Fibroblast of skin of left quadriceps (primary cell): ENCODE results near the gene GALNT1.
A peak's percentile ranks its signal among the peaks of the same experiment; 100 is the strongest.

Source experiments
- DNase-seq, 2 experiments: peaks; one replicate each; pipeline ENCODE4 v3.0.0-alpha.2; 2013; ENCODE audit warnings: low read depth in 2 of 2

Gene GALNT1

DNA sequence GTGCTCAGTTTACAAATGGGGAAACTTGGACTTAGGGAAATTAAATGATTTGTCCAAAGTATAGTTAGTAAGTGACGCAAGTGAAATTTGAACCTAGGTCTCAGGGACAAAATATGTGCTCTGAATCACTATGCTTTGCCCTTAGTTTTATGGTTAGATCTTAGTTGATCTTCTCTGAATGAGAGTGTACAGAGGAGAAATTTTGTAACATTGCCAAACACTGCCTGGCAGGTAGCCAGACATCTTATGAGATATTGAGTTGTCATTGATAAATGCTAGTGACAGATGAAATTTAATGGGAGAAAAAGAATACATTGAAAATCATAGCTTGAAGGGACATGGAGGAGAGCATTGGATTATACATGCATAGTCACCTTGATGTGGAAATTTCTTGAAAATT, 91.4 kb downstream of the GALNT1 start:
- no peak for DNase-seq

DNA sequence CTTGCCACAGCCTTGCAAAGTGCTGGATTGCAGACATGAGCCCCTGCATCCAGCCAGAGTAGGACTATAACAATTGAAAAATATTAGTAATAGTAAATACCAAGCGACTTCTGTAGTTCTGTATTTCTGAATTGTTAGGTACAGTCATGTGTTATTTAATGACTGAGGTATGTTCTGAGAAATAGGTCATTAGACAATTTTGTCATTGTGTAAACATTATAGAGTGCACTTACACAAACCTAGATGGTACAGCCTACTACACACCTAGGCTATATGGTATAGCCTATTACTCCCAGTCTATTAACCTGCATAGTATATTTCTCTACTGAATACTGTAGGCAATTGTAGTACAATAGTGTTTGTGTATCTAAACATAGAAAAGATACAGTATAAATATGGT, 92.1 kb downstream of the GALNT1 start:
- DNase-seq = no peak

DNA sequence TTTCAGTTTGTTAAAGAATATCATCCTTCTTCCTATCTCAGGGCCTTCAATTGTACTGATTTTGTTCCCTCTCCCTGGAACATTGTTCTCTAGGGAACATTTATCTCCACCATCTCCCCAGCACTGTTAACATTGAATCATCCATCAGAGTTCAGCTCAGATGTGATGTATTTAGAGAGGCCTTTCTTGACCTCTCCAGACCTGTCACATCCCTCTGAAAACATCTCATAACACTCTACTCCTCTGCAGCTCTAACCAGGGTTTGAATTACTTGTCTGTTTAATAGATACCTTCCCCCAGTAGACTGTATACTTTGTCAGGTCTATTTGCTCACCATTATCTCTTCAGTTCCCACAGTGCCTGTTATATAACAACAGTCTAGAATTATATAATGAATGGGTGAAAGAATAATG, 98.6 kb downstream of the GALNT1 start:
- no peak for DNase-seq

DNA sequence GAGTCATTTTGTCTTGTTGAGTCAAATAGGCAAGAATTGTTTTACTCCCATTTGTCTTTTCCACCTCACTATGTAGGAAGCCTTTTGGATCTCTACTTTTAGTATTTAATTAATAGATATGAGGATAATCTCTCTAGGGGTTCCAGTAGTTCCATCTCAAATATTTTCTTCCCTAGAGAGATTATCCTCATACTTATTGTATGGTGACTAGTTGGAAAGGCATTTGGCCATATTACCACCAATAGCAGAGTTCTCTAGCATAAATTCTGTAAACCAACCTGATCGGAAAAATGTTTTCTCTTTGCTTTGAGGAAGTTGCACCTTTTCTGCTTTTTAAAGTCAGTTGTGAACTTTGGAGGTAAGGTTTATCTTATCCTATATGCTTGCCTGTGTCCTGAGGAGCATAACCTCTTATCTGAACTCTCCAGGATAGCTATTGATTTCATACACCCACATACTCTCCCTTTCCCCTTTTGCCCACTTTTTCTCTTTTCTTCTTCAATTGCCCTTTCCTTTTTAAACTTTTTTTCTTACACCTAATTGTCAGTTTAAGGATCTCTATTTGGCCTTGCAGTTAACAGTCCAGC, 100.8 kb downstream of the GALNT1 start:
- DNase-seq = no peak

DNA sequence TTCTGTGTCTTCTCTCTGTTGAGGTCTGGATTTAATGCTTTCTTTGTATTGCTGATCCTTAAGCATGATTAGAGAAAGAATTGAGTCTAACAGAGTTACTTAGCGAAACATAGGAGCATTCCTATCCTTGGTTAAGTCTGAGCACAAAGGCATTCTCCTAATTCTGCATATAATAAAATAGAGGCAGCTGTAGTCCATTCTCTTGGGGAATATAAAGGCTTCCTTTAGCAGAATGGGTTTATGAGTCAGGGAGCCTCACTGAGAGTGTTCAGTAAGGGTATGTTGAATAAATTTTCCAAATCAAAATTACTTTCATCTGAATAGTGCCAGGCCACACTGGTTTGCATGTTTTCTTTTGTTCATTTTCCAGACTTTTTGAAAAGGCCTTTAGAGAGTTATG, 101.5 kb downstream of the GALNT1 start:
- DNase-seq = peak; percentile 20 to 28

DNA sequence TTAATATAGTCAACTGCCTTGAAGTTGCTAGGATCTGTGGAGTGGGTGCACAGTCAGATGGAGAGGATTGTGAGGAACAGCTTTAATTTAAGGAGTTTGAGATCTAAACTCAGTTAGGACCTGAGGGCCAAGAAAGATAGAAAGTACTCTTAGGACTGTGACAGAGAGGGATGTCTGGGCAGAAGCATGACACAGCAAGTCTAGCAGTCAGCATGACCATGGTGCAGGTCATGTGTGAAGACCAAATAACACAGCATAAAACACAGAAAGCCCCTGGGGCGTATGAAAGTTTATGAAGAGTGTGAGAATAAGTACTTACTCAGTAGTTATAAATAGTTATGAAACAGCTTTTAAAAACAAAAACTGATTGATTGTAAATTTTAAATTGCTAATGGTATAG, 107.2 kb downstream of the GALNT1 start:
- DNase-seq = no peak

DNA sequence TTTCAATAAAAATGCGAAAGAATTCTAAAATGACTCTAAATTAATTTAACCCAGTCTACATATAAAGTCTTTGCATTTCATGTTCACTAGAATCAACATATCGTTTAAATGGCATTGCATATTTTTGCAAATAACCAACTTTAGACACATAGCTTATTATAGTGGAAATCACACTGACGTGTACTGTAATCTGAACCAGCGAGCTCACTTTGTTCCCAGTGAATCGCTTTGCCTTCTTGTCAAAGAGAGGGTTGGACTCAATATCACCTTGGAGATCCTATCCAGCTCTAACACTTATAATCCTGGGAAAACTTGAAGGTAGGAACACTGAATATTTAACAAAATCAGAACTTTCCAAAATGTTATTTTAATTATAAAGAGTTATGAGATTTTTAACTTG, 108.2 kb downstream of the GALNT1 start:
- no peak for DNase-seq

DNA sequence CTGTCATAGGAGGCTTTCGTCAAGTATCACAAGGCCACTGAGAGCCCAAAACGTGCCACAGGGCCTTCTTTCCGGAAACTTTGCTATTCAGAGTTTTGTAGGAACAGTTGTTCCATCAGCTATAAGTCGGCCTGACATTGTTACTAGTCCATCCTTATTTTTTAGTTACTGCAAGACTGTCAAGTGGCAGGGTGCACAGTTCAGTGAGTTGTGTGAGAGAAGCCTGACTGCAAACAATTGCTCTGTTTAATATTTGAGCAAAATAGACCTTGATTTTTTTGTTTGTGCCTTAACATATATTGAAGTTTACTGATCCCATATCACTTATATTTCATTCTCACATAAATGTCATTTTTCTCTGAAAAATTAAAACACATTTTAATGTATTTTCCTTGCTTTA, 110.1 kb downstream of the GALNT1 start:
- DNase-seq = no peak

DNA sequence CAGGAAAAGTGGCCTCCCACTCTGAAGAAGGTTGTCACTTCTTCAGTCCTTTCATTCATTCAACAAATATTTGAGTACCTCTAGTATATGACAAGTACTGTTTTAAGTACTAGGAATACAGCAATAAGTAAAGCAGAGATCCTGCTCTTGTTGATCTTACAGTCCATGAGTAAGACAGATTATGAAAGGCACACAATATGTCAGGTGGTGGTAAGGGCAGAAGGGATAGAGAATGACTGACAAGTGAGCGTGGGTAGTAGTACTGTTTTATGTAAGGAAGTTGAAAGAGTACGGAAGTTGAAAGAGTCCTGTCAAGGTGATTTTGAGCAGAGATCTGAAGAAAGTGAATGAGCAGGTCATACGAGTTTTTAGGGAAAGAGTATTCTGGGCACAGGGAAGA, 111.3 kb downstream of the GALNT1 start:
- DNase-seq = no peak

DNA sequence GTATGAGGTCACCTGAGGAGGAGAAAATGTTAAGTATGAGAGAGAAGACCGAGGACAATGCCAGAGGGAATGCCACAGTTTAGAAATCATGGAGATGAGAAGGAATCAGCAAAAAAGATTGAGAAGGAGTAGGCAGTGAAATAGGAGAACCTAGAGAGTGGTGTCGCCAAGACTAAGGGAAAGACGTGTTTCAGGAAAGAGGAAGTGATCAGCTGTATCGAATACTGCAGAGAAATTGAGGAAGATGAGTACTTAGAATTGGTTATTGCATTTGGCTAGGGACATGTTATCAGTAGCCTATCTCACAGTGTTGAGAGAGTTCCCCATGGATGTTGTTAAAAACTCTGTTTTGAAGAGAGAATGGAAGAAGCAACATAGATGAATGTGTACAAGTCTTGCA, 112.3 kb downstream of the GALNT1 start:
- DNase-seq = no peak

DNA sequence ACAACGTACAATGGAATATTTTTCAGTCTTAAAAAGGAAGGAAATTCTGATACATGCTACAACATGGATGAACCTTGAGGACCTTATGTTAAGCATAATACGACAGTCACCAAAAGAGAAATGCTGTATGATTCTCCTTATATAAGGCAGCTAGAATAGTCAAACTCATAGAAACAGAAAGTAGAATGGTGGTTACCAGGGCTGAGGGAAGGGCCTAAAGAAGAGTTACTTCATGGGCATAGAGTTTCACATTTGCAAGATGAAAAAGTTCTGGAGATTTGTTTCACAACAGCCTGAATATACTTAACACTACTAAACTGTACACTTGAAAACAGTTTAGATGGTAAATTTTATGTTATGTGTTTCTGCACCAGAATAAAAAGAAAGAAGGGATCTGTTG, 113.3 kb downstream of the GALNT1 start:
- DNase-seq = no peak

DNA sequence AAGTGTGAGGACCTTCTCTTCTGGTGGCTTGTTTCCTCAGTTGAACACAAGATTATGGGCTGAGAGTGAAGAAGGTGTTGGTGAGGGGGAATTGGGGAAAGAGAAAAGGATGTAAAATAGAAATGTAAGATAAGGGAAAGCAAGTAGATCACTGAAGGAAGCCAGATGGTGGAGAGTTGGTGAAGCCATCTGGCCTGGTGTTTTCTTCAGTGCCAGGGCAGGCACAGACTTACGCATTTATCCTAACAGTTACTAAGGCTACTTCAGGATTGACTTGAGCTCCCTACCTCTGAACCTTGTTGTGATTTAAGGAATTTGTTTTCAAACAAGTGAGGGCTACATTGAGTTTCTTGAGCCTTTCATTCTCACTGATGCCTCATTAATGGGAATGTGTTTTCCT, 113.8 kb downstream of the GALNT1 start:
- DNase-seq = no peak

DNA sequence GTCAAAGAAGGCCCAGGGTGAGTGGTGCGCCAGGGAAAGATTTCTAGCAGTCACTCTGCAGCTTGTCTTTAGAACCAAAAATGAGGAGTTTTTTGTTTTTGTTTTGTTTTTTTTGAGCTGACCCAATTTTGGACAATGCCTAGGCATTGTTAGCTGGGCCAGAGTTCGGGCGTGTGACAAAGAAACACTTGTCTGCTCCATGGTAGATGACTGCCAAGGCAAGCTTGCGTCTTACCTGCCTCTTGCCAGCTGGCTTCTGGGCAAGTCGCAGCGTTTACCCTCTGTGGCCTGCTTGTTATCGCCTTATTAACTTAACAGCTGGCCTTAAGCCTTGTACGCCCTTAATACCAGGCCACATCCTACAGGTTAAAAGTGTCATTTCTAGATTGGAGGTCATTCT, 114.3 kb downstream of the GALNT1 start:
- no peak for DNase-seq

DNA sequence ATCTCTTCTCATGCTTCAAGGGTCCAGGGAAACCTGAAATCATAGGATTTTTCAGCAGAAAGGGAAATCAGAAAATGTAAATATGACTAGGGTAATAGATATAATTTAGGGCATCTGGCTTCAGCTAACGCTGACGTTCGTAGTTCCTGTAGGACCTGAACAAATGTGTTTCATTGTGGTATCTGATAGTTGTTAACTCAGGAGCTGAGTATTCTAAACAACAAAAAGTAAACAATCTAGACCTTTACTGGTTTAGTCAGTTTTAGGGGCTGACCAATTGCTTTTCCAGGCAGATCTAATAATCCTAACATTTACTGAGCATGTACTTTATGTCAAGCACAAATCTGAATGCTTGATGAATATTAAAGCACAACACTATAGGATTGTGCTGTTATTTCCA, 114.8 kb downstream of the GALNT1 start:
- DNase-seq = no peak

DNA sequence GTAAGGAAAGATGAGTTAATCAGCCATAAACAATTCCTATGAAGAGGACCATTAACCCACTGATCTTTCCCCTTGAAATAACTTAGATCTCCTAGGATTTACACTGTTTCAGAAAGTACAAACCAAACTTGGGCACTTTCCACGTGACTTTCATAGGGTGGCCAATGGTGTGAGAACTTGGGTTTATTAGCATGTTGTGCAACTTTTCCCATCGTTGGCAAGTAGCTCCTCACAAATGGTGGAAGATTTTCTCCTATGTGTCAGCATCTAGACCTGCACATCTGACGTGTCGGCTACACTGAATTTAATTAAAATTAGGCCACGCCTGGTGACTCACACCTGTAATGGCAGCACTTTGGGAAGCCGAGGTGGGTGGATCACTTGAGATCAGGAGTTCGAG, 116.3 kb downstream of the GALNT1 start:
- no peak for DNase-seq

DNA sequence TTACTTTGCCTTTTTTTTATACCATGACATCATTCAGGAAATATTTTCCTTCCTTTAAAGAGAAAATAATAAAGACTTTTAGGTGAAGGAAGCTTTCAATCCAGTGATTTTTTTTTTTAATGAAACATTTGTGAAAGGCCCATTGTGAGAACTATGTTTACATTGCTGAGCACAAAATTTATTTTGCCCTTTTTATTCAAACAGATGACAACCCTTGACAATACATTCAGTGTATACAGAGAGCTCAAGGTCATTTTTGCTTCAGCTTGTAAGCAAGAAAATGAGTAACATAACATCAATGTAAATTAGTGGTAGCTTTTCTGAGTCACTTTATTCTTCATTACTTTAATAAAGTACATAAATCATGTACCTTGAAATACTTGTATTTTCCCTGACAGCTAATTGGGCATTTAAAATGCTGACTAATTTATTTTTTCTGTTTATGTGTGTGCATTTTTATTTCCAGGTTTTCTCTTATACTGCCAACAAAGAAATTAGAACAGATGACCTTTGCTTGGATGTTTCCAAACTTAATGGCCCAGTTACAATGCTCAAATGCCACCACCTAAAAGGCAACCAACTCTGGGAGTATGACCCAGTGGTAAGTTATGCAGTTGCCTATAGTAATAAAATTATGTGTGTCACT, 121.6 kb downstream of the GALNT1 start:
- DNase-seq = no peak

DNA sequence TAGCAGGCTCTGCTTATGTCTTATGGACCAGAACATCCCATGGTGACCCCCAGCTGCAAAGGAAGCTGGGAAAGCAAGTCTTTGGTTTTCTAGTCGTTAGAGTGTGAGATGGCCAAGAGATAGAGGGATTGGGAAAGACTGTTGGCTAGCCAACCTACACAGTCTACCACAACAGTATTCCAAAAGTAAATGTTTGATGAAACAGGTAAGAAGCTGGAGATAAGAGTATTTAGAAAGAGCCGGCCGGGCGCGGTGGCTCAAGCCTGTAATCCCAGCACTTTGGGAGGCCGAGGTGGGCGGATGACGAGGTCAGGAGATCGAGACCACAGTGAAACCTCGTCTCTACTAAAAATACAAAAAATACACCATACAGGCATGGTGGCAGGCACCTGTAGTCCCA, 124.4 kb downstream of the GALNT1 start:
- no peak for DNase-seq

DNA sequence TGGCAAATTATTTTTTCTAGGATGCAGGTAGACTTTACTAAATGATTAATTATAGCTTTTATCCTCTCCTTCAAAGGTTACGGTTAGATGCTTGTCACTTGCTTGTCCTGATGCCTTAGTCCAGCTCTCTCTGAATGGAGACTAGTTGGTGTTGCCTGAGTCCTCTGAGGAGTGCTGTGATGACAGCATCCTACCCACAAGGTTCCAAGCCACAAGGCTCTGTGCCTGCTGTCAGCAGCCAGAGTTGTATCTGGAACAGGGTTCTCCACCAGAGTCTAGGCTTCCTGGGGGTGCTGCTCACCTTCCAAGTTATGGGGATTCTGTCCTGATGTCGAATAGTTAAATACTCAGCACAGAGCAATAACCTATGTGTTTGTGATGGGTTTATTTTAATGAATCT, 125.7 kb downstream of the GALNT1 start:
- DNase-seq = no peak

DNA sequence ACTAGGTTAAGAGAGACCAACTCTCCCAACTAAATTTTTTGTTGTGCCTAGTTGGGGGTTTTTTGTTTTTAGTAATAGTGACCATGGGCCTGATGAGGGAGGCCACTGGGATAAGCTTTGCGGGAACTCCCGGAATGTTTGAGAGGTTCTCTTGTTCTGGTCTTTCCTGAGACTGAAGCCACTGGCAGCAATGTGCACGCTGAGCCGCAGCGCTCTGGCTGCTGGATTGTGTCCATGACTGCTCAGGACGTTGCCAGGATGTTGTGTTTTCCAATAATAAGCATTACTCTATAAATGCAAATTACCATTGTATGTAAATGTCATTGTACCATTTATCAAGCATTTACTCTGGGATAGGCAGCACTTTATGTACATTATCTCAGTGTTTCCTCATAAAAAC, 126.1 kb downstream of the GALNT1 start:
- DNase-seq = no peak

DNA sequence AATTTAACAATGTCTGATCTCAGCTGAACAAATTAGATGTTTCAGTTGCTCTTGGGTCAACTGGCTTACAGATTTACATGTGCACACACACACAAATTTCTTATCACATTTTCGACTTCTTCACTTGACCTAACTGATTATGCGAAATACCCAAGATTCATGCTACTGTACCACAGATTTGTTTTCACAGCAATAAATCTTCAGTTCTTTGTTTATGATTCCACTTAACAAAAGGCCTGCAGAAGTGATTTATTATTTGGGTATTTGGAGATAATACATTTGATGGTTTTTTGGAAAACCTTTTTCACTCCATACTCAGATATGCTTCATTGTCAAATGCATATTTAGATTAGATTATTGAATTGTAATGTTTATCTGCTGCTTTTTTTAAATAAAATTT, 129.0 kb downstream of the GALNT1 start:
- DNase-seq = no peak

DNA sequence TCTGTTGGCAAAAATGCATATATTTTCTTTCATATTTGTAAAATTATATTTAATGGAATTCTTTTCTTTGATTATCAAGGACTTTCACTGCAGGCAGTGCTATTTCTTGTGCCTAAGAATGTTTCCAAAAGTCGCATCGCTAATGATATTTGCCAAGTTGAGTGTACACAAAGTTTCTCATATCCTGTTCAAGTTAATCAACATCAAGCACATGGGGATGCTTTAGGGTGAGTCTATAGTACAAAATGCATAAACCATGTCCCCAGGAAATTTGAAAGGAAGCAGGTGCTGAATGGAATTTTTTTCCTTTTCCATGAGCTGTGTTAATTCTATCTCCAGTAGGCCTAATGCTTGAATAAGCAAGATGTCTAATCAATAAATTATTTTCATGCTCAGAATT, 129.7 kb downstream of the GALNT1 start:
- no peak for DNase-seq

DNA sequence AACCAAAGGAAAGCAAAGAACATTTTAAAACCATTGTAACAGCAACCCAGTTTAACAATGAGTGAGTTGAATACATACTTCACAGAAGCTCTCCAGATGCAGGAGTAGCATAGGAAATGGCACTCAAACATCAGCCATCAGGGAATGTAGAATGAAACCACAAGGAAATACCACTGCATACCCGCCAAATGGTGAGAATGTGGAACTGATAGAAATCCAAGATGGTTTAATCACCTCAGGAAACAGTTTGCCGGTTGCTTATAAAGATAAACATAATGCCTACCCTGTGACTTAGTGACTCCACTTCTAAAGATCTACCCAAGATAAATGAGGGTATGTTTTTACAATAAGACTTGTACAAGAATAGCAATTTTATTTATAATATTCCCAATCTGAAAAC, 132.0 kb downstream of the GALNT1 start:
- peak; percentile 60 to 62 for DNase-seq

DNA sequence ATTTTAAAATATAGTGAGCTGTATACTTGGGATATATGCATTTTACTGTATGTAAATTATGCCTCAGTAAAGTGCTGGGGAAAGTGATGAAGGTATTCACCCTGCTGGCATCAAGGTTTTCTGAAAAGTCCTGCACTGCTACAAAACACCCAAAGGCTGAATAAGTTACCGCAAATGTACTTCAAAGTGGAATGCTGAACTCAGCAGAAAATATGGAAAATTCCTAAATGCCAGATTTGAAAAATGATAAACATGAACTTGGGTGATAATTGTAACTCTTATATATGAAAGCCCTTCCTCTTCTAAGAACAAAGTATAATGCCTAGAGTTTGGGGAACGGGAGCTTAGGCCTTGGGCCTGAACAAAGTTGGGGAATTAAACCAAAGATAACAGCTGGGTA, 133.0 kb downstream of the GALNT1 start:
- no peak for DNase-seq

DNA sequence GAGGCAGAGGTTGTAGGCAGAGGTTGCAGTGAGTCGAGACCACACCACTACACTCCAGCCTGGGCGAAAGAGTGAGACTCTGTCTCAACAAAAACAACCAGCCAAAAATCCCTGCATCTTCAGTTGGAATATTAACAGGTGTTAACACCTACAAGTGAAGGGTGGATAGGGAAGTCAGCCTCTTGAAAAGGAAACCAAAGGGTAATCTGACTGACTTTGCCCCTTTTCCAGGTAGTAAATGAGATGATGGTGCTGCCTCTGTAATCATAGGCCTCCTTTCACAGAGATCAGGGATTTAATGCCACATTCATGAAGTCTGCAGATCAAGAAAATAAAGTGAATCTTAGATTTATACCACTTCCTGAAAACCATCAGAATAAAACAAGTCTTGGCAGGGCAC, 133.6 kb downstream of the GALNT1 start:
- DNase-seq = no peak
